HUES48 (cell line): Measurements from ENCODE around the gene SPAG17.

Source experiments
- H3K27ac ChIP-seq: one replicate; pipeline ENCODE4 v1.7.0; 2013; ENCODE audit warnings: low read depth, low read length, inconsistent platforms
- H3K27me3 ChIP-seq: 2 replicates; pipeline ENCODE4 v1.6.1; 2013; ENCODE audit warnings: mild to moderate bottlenecking, low read length; ENCODE audit not compliant: control insufficient read depth, insufficient read depth
- H3K36me3 ChIP-seq: 2 replicates; pipeline ENCODE4 v1.6.1; 2013; ENCODE audit warnings: low read length; ENCODE audit not compliant: control insufficient read depth, insufficient read depth
- H3K4me1 ChIP-seq: 2 replicates; pipeline ENCODE4 v1.6.1; 2013; ENCODE audit warnings: mild to moderate bottlenecking, low read length; ENCODE audit not compliant: control insufficient read depth, insufficient read depth
- H3K4me3 ChIP-seq: 2 replicates; pipeline ENCODE4 v1.5.1; 2013; ENCODE audit warnings: mild to moderate bottlenecking, low read depth, low read length
- H3K9ac ChIP-seq: 2 replicates; pipeline ENCODE4 v1.6.1; 2013; ENCODE audit warnings: mild to moderate bottlenecking, low read depth, low read length, moderate library complexity
- H3K9me3 ChIP-seq: 2 replicates; pipeline ENCODE4 v1.6.1; 2013; ENCODE audit warnings: low read length; ENCODE audit not compliant: control insufficient read depth, insufficient read depth

Gene SPAG17

DNA sequence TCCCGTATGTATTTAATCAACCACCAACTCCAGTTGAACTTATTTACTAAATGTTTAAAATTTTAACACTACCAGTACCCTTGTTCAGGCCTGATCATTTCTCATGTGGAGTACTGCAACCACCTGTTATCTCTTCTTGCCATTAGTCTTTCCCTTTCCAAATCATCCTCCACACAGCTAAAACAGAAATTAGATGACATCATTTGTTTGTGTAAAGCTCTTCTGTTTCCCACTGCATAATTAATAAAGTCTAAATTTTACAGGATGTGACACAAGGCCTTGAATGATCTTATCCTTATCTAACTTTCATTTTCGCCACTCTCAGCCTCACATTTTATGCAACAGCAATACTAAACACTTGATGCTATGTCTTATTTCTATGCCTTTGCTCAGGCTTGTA is 280.0 kb downstream of the SPAG17 start:
- Histone ChIP-seq H3K36me3 (peaks cover 57% of the 10 kb centered on the region), H3K27me3 (no peaks in the 10 kb centered on the region), H3K4me3 (no peak overlapping the region), H3K9ac (no peak overlapping the region), H3K9me3 (no peaks in the 10 kb centered on the region), H3K4me1 (no peaks in the 10 kb centered on the region), H3K27ac (no peak overlapping the region)

- H3K4me3 ChIP-seq = no peak overlapping the region
- peaks cover 52% of the 10 kb centered on the region for H3K36me3 ChIP-seq
- H3K9ac ChIP-seq = no peak overlapping the region
- H3K4me1 ChIP-seq = no peaks in the 10 kb centered on the region
- H3K27me3 ChIP-seq = no peaks in the 10 kb centered on the region
- H3K27ac ChIP-seq = no peak overlapping the region
- H3K9me3 ChIP-seq = no peaks in the 10 kb centered on the region
These were observed 280.5 kb downstream of the SPAG17 start for GRCh38 chr1:117904485-117904884.
